GM23248 (cell line): ENCODE results near the gene CRYAB. TPM values are rescaled to one million over a fixed set of nuclear protein-coding genes. Genes with fewer than 3 reads are reported as not detected.

Source experiments
- DNase-seq: peaks from one replicate; pipeline ENCODE4 v3.0.0-alpha.2; 2015
- H2AFZ ChIP-seq: fragments of 200-600 bp; sonication (generic); 2 replicates; pipeline ENCODE4 v1.6.1; 2016; ENCODE audit warnings: antibody characterized with exemption
- H3F3A ChIP-seq: fragments of 200-600 bp; sonication (generic); 2 replicates; pipeline ENCODE4 v1.6.1; 2016; ENCODE audit warnings: mild to moderate bottlenecking, antibody characterized with exemption, mixed run types; ENCODE audit not compliant: insufficient read depth
- H3K27ac ChIP-seq: fragments of 200-600 bp; sonication (generic); 2 replicates; pipeline ENCODE4 v1.5.1; 2016; ENCODE audit warnings: mild to moderate bottlenecking
- H3K27me3 ChIP-seq: fragments of 200-600 bp; sonication (generic); replicated peaks from 2 replicates; pipeline ENCODE4 v1.6.1; 2016; ENCODE audit warnings: mild to moderate bottlenecking; ENCODE audit not compliant: insufficient read depth
- H3K36me3 ChIP-seq: fragments of 200-600 bp; sonication (generic); 2 replicates; pipeline ENCODE4 v1.6.1; 2016; ENCODE audit warnings: low read depth, mild to moderate bottlenecking
- H3K4me1 ChIP-seq: fragments of 200-600 bp; sonication (generic); 2 replicates; pipeline ENCODE4 v1.6.1; 2016; ENCODE audit warnings: mild to moderate bottlenecking; ENCODE audit not compliant: insufficient read depth
- H3K4me2 ChIP-seq: fragments of 200-600 bp; sonication (generic); one replicate; pipeline ENCODE4 v1.6.1; 2016; ENCODE audit warnings: mild to moderate bottlenecking; ENCODE audit not compliant: unreplicated experiment
- H3K4me3 ChIP-seq: fragments of 200-600 bp; sonication (generic); 2 replicates; pipeline ENCODE4 v1.5.1; 2016; ENCODE audit warnings: mild to moderate bottlenecking
- H3K79me2 ChIP-seq: fragments of 200-600 bp; sonication (generic); 2 replicates; pipeline ENCODE4 v1.6.1; 2016; ENCODE audit warnings: mild to moderate bottlenecking; ENCODE audit not compliant: insufficient read depth
- H3K9ac ChIP-seq: fragments of 200-600 bp; sonication (generic); 2 replicates; pipeline ENCODE4 v1.6.1; 2016; ENCODE audit warnings: mild to moderate bottlenecking
- H3K9me2 ChIP-seq: fragments of 200-600 bp; sonication (generic); 2 replicates; pipeline ENCODE4 v1.6.1; 2016; ENCODE audit warnings: mixed run types, mild to moderate bottlenecking, moderate library complexity; ENCODE audit not compliant: insufficient read depth
- H3K9me3 ChIP-seq: fragments of 200-600 bp; sonication (generic); one replicate; pipeline ENCODE4 v1.6.1; 2017; ENCODE audit warnings: low read depth
- H4K20me1 ChIP-seq: fragments of 200-600 bp; sonication (generic); 2 replicates; pipeline ENCODE4 v1.6.0; 2016; ENCODE audit not compliant: insufficient read depth
- EZH2 ChIP-seq: fragments of 200-600 bp; sonication (generic); IDR thresholded peaks from 2 replicates; pipeline ENCODE4 v1.6.1; 2018; ENCODE audit warnings: antibody characterized with exemption, mild to moderate bottlenecking; ENCODE audit not compliant: insufficient read depth, poor library complexity, severe bottlenecking
- EZH2phosphoT487 ChIP-seq: fragments of 200-600 bp; sonication (generic); IDR thresholded peaks from 2 replicates; pipeline ENCODE4 v1.6.1; 2018; ENCODE audit warnings: antibody characterized with exemption, moderate library complexity, mild to moderate bottlenecking, low read depth; ENCODE audit not compliant: insufficient read depth
- WGBS, 2 experiments: methylation state at CpG; one replicate each; pipeline ENCODE4 v1.1.6; 2015 to 2017; ENCODE audit warnings: low lambda C conversion rate in 2 of 2, low coverage in 1 of 2; ENCODE audit errors: missing lambda C conversion rate in 2 of 2; 5-methylcytosine and 5-hydroxymethylcytosine counted together
- in situ Hi-C: fragments of 300-500 bp; cut with MboI; formaldehyde crosslinking; loops from 2 replicates; pipeline ENCODE4 v1.15.0; 2020
- polyA plus RNA-seq: library from polyadenylated mRNA; unstranded; fragments of >200 nt; fragmentation: Nextera tagmentation; extraction: Ambion mirVana; gene quantifications from 2 replicates; pipeline ENCODE4 v1.2.1, GENCODE V29; 2016
- total RNA-seq: library from RNA; depleted of rRNA; stranded (reverse); fragments of >200 nt; shearing (Covaris generic); gene quantifications from 2 replicates; pipeline ENCODE4 v1.2.3, GENCODE V29; 2014

CRYAB gene
- total and polyA plus RNA-seq, 2 experiments from 2014 or later, result 91.0 to 455 TPM

GRCh38 chr11:111920908-111921307 lies 9.3 kb upstream of the CRYAB start:
- no peaks in the 10 kb centered on the region for H4K20me1 ChIP-seq
- no peak for DNase-seq
- H3F3A ChIP-seq, result peaks cover 28% of the 10 kb centered on the region
- no peak overlapping the region for H3K27ac ChIP-seq
- 96 to 100% methylated on average over 2 of the region's 2 CpGs for WGBS, 2 experiments
- no peak overlapping the region for H3K4me3 ChIP-seq
- H3K79me2 ChIP-seq, result 0 out of 2 replicates have a peak, but pooled peaks cover under 1% of the 10 kb centered on the region
- H3K9ac ChIP-seq, result no peak overlapping the region
- H3K9me3 ChIP-seq, result no peaks in the 10 kb centered on the region
- in situ Hi-C loops, result no loop called here
- no peaks in the 10 kb centered on the region for H3K27me3 ChIP-seq
- H3K36me3 ChIP-seq, result no peaks in the 10 kb centered on the region
- no peak for TF ChIP-seq EZH2phosphoT487
- no peak for TF ChIP-seq EZH2
- no peak overlapping the region for H2AFZ ChIP-seq
- H3K4me1 ChIP-seq, result peaks cover 30% of the 10 kb centered on the region
- H3K4me2 ChIP-seq, result no peak overlapping the region
- H3K9me2 ChIP-seq, result no peaks in the 10 kb centered on the region

- Histone ChIP-seq H3K4me2 (peak within 1 kb of the TSS; percentile 57), H3K4me3 (peak within 1 kb of the TSS; percentile 29; the same call in 1 of the 2 replicates), H4K20me1 (no peaks in the 10 kb centered on the region), H3F3A (peaks cover 22% of the 10 kb centered on the region), H3K4me1 (peaks cover 39% of the 10 kb centered on the region), H3K9ac (peak within 1 kb of the TSS; percentile 32; the same call in 1 of the 2 replicates), H3K79me2 (peaks cover 17% of the 10 kb centered on the region), H3K9me3 (no peaks in the 10 kb centered on the region), H2AFZ (peak within 1 kb of the TSS; percentile 83), H3K27me3 (no peaks in the 10 kb centered on the region), H3K9me2 (no peaks in the 10 kb centered on the region), H3K36me3 (no peaks in the 10 kb centered on the region), H3K27ac (peak within 1 kb of the TSS; percentile 15)
- peak; percentile 66 for DNase-seq
- TF ChIP-seq EZH2phosphoT487 (no peak), EZH2 (no peak)
- 54% methylated on average over 19 of the region's 19 CpGs for WGBS, 2 experiments
- in situ Hi-C loops, result no loop called here
Observed at GRCh38 chr11:111918390-111919256, 7.1 kb upstream of the CRYAB start, which contains the start of gene C11orf52. TSS of gene C11orf52 (plus strand) at chr11:111918913. CDS start at chr11:111918973, 60 bp downstream.

DNA sequence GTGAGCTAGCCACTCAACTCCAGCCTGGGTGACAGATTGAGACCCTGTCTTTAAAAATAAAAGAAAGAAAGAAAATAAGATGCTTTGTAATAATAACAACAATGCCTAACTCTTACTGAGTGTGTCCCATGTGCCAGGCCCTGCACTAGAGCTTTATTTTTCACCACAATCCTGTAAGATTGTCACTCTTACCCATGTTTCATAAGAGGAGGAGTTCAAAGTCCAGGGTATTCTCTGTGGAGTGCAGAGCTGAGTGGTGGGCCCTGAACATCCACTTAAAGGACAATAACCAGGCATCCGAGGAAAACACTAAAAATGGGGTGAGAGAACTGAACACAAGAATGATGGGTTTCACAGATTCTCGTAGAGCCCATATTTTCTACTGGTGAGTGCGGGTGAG lies 6.2 kb upstream of the CRYAB start:
- WGBS, 2 experiments, result 93 to 98% methylated on average over 3 of the region's 3 CpGs
- in situ Hi-C loops, result no loop called here

DNA sequence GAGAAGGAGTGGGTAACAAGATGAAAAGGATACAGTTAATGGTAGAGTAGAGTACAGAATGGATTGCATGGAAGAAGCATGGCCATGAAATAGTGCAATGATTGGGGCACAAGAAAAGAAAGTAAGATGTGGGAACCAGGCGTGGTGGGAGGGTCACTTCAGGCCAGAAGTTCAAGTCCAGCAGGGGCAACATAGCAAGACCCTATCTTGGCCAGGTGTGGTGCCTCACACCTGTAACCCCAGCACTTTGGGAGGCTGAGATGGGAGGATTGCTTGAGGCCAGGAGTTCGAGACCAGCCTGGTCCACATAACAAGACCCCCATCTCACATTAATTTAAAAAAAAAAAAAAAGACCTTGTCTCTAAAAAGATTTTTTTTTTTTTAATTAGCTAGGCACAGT lies 5.7 kb upstream of the CRYAB start:
- Histone ChIP-seq H3K9me3 (no peaks in the 10 kb centered on the region), H3K27me3 (no peaks in the 10 kb centered on the region), H3K4me1 (peaks cover 30% of the 10 kb centered on the region), H3K27ac (no peak overlapping the region), H3F3A (peaks cover 10% of the 10 kb centered on the region), H3K36me3 (no peaks in the 10 kb centered on the region), H4K20me1 (no peaks in the 10 kb centered on the region), H3K4me2 (no peak overlapping the region), H3K9ac (no peak overlapping the region), H2AFZ (no peak overlapping the region), H3K9me2 (no peaks in the 10 kb centered on the region), H3K79me2 (peaks cover 22% of the 10 kb centered on the region), H3K4me3 (no peak overlapping the region)
- in situ Hi-C loops, result no loop called here
- TF ChIP-seq EZH2 (no peak), EZH2phosphoT487 (no peak)
- DNase-seq, result no peak
- 88 to 97% methylated on average over 2 of the region's 2 CpGs for WGBS, 2 experiments

More for the DNA sequence above, 6.2 kb upstream of the CRYAB start:
- Histone ChIP-seq H3K27me3 (no peaks in the 10 kb centered on the region), H3K79me2 (peaks cover 22% of the 10 kb centered on the region), H3F3A (peaks cover 14% of the 10 kb centered on the region), H3K9ac (no peak overlapping the region), H3K4me1 (peaks cover 34% of the 10 kb centered on the region), H3K9me3 (no peaks in the 10 kb centered on the region), H3K4me2 (no peak overlapping the region), H3K36me3 (no peaks in the 10 kb centered on the region), H2AFZ (no peak overlapping the region), H4K20me1 (no peaks in the 10 kb centered on the region), H3K4me3 (no peak overlapping the region), H3K9me2 (no peaks in the 10 kb centered on the region), H3K27ac (no peak overlapping the region)
- no peak for DNase-seq
- TF ChIP-seq EZH2, result no peak
- no peak for TF ChIP-seq EZH2phosphoT487
